Esophagus squamous epithelium (tissue), 5 donors: Measurements from ENCODE around the gene DNM2. TPM values are rescaled to one million over a fixed set of nuclear protein-coding genes. Genes with fewer than 3 reads are reported as not detected.

ENCODE experiments used
- DNase-seq: peaks from one replicate; lab custom pipeline; 2025; lab: John Stamatoyannopoulos, UW
- H3K27ac ChIP-seq, 4 donors: fragments of 200-600 bp; sonication (generic); one replicate each; pipeline ENCODE4 v1.5.1; 2016 to 2019; ENCODE audit warnings: mild to moderate bottlenecking in 1 of 4
- H3K27me3 ChIP-seq, 4 donors: fragments of 200-600 bp; sonication (generic); 1 replicate in 3 of 4; 2 replicates in 1 of 4; pipeline versions ENCODE4 v1.5.1 to v1.6.0; 2017 to 2021; ENCODE audit warnings: antibody characterized with exemption in 1 of 4
- H3K36me3 ChIP-seq, 3 donors: fragments of 200-600 bp; sonication (generic); one replicate each; pipeline ENCODE4 v1.5.1; 2016 to 2019
- H3K4me1 ChIP-seq, 3 donors: fragments of 200-600 bp; sonication (generic); one replicate each; pipeline ENCODE4 v1.5.1; 2017 to 2019
- H3K4me3 ChIP-seq, 4 donors: fragments of 200-600 bp; sonication (generic); 1 replicate in 3 of 4; 2 replicates in 1 of 4; pipeline ENCODE4 v1.5.1; 2016 to 2019; ENCODE audit warnings: mild to moderate bottlenecking in 2 of 4, moderate library complexity in 1 of 4
- H3K9me3 ChIP-seq, 3 donors: fragments of 200-600 bp; sonication (generic); one replicate each; pipeline ENCODE4 v1.5.1; 2016 to 2019
- CTCF ChIP-seq, 6 experiments: fragments of 450-650 bp in 4 of 6; fragments of 200-600 bp in 2 of 6; sonication (generic) in 2 of 6; IDR thresholded peaks; one replicate each; pipeline ENCODE4 v1.5.1; 2016 to 2019; ENCODE audit warnings: antibody characterized with exemption in 6 of 6, mild to moderate bottlenecking in 4 of 6, moderate library complexity in 4 of 6
- POLR2A ChIP-seq, 4 donors: fragments of 450-650 bp; IDR thresholded peaks; one replicate each; pipeline ENCODE4 v1.6.1; 2017; ENCODE audit warnings: antibody characterized with exemption in 4 of 4, mild to moderate bottlenecking in 4 of 4, moderate library complexity in 3 of 4
- WGBS, 2 donors: methylation state at CpG; one replicate each; pipeline ENCODE4 v1.1.5; 2018; 5-methylcytosine and 5-hydroxymethylcytosine counted together
- intact Hi-C: fragments of 100-400 bp; cut with DNase I; formaldehyde crosslinking; loops from one replicate; pipeline ENCODE4 v1.15.0; 2022
- total RNA-seq, 4 donors: library from RNA; depleted of rRNA; stranded (reverse); fragments of >200 nt; gene quantifications; one replicate each; pipeline ENCODE4 v1.1.0, GENCODE V29; 2016
- donor health status: DM: yes; HTN: yes; CAD: no.

The DNM2 gene
- total RNA-seq, 4 donors from 2014 or later = 79.9 to 138 (median 102) TPM

- Histone ChIP-seq H3K27me3 (no peaks in the 10 kb centered on the region), H3K4me1 (peaks cover 42 to 80% (median 45%) of the 10 kb centered on the region in 3 donors), H3K36me3 (no peaks in the 10 kb centered on the region), H3K9me3 (no peaks in the 10 kb centered on the region), H3K27ac (peak overlapping the region in 3 of 4 donors; percentile 3 to 68 (median 29)), H3K4me3 (no peak overlapping the region)
- DNase-seq = no peak
- WGBS, 2 donors = 35 to 71% methylated on average over 3 to 6 of the region's 6 CpGs
- intact Hi-C loops = no loop called here
- TF ChIP-seq CTCF (IDR thresholded peaks at IDR 0.05) (no peak), POLR2A (IDR thresholded peaks at IDR 0.05) (no peak)
Observed at GRCh38 chr19:10747271-10747670, 29.4 kb downstream of the DNM2 start.

GRCh38 chr19:10747674-10748073 lies 29.8 kb downstream of the DNM2 start:
- WGBS, 2 donors = 41 to 90% methylated on average over 6 to 8 of the region's 8 CpGs
- no peaks in the 10 kb centered on the region for H3K27me3 ChIP-seq
- H3K27ac ChIP-seq = peak overlapping the region in 3 of 4 donors; percentile 3 to 68 (median 29)
- TF ChIP-seq POLR2A (IDR thresholded peaks at IDR 0.05) (no peak), CTCF (IDR thresholded peaks at IDR 0.05) (no peak)
- H3K36me3 ChIP-seq = no peaks in the 10 kb centered on the region
- no peak overlapping the region for H3K4me3 ChIP-seq
- no peak for DNase-seq
- intact Hi-C loops = no loop called here
- H3K9me3 ChIP-seq = no peaks in the 10 kb centered on the region
- peaks cover 42 to 80% (median 45%) of the 10 kb centered on the region in 3 donors for H3K4me1 ChIP-seq

- peak overlapping the region; percentile 66 to 74 (median 68) for H3K27ac ChIP-seq
- no peak for DNase-seq
- 75 to 90% methylated on average over 7 to 8 of the region's 20 CpGs for WGBS, 2 donors
- TF ChIP-seq CTCF (IDR thresholded peaks at IDR 0.05) (no peak), POLR2A (IDR thresholded peaks at IDR 0.05) (no peak)
- intact Hi-C loops = no loop called here
- no peak overlapping the region for H3K4me3 ChIP-seq
- no peaks in the 10 kb centered on the region for H3K27me3 ChIP-seq
- H3K4me1 ChIP-seq = peaks cover 42 to 74% (median 45%) of the 10 kb centered on the region in 3 donors
- no peaks in the 10 kb centered on the region for H3K36me3 ChIP-seq
- no peaks in the 10 kb centered on the region for H3K9me3 ChIP-seq
Observed at GRCh38 chr19:10748195-10748926, 30.5 kb downstream of the DNM2 start.

- 36% methylated on average over 6 of the region's 10 CpGs; no CpG with 5 or more reads in 1 of the 2 donors for WGBS, 2 donors
- Histone ChIP-seq H3K27me3 (no peaks in the 10 kb centered on the region), H3K36me3 (no peaks in the 10 kb centered on the region), H3K27ac (peak overlapping the region; percentile 66 to 74 (median 68)), H3K9me3 (no peaks in the 10 kb centered on the region), H3K4me3 (no peak overlapping the region), H3K4me1 (peaks cover 42 to 69% (median 45%) of the 10 kb centered on the region in 3 donors)
- intact Hi-C loops = no loop called here
- TF ChIP-seq CTCF (IDR thresholded peaks at IDR 0.05) (no peak), POLR2A (IDR thresholded peaks at IDR 0.05) (no peak)
- DNase-seq = no peak
Observed at GRCh38 chr19:10748927-10749434, 31.1 kb downstream of the DNM2 start.
